NCI-H2081 treated with DMSO at 0.1 percent for 48 hours (cell line): ENCODE measurements around the gene TMEM63B.
"Not testable (repeated sequence)": the region's sequence is repeated elsewhere in the genome, so short reads cannot be mapped to it uniquely, and the experiment has no call there.

Experiments used
- DNase-seq: peaks from one replicate; lab custom pipeline; 2025; lab: John Stamatoyannopoulos, UW

Gene TMEM63B

DNA sequence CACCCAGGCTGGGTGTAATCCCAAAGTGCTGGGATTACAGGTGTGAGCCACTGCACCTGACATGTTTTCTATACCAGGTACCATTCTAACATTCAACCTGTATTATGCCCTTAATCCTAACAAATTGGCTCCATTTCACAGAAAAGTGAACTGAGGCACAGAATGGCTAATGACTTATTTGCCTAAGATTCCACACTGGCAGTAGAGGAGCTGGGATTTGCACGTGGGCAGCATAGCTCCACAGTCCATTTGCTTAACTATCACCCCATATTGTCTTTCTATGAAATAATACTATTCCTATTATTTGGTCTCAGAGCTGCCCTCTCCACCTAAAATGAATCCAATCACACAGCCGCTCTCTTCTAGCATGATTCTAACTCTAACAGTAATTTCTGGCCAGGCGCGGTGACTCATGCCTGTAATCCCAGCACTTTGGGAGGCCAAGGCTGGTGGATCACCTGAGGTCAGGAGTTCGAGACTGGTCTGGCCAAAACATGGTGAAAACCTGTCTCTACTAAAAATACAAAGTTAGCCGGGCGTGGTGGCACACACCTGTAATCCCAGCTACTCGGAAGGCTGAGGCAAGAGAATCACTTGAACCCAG is 66.1 kb downstream of the TMEM63B start:
- no peak for DNase-seq

DNA sequence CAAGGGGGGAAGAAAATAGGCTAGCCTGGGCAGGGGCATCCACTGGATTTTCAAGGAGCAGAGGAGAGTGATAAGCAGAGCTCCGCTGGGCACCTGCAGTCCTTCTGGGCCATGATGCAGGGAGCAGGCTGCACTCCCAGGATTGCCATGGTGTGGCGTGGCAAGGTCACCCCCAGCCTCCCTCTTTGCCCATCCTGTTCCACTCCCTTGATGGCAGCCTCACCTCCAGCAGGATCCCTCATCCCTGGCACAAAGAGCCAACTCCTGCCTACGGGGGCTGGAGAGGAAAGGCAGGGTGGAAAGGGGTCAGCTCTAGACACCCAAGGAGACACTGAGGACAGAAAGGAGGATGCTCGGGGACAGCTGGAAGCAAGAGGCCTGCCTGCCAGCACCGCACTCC is 67.0 kb downstream of the TMEM63B start:
- no peak for DNase-seq

DNA sequence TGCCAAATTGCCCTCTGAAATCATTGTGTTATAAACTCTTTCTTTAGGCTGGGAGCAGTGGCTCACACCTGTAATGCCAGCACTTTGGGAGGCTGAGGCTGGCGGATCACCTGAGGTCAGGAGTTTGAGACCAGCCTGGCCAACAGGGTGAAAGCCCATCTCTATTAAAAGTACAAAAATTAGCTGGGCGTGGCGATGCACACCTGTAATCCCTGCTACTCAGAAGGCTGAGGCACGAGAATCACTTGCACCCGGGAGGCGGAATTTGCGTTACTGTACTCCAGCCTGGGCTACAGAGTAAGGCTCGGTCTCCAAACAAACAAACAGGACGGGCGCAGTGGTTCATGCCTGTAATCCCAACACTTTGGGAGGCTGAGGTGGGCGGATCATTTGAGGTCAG is 69.0 kb downstream of the TMEM63B start:
- DNase-seq, result not testable (repeated sequence)

DNA sequence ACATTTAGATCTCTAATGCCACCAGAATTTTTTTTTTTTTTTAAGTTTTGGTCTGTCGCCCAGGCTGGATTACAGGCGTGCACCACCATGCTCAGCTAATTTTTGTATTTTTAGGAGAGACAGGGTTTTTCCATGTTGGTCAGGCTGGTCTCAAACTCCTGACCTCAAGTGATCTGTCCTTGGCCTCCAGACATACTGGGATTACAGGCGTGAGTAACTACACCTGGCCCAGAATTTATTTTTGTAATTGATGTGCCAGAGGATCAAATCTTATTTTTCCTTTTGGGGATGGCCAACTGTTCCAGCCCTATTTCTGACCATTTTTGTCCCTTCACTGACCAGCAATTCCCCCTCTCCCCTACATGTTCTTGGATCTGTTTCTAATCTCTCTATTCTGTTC is 71.3 kb downstream of the TMEM63B start:
- no peak for DNase-seq

DNA sequence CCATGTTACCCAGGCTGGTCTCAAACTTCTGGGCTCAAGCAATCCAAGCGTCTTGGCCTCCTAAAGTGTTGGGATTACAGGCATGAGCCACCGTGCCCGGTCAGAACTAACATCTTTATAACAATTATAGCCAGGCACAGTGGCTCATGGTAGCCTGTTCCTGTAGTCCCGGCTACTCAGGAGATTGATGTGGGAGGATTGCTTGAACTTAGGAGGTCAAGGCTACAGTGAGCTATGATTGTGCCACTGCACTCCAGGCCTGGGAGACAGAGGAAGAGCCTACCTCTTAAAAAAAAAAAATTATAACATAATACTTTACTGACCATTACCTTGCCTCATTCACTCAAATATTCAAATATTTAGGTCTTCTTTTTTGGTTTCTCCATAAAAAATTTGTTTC is 72.5 kb downstream of the TMEM63B start:
- DNase-seq, result no peak

DNA sequence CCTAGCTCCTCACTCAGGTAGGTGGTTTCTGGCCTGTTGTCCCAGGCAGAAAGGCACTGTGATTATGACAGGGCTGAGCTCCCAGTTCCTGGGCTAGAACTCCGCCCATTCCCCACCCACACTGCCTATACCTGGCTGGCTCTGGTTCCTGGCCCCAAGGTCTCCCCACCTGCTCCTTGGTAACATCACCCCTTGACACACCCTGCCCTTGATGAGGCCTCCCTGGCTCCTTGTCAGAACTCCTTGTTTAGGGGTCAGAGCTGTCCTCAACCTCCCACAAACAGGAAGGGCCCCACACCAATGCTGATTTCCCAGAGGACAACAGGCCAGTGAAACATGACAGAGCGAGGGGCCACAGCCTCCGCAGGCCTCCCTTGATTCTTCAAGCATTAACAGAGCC is 73.8 kb downstream of the TMEM63B start:
- no peak for DNase-seq

DNA sequence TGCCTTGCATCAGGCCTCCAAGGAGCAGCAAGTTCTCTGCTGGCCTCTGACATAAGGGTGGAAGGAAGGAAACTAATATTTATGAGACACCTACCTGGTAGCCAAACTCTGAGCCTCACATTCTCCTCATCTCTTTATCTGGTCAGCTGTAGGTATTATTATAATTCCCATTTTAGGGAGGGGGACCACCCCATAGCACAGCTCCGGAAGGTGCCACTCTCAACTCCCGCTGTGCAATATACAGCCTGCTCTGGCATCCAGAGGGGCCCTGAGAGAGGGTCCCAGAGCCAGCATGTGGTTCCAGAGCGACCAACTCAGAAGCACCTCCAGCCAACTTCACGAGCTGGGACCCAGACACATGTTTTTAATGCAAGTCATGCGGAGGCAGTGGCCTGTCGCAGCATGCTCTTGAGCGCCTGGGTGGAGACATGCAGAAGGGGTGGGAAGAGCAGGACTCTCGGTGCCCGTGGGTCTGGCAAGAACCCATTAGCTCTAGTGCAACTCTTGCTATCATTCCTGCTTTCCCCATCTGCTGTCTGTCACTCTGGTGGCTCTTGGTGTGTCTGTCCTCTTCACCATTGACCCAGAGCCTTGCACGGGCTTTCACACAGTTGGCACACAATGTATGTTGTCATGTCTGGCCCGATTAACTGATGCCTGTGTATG is 74.4 kb downstream of the TMEM63B start:
- no peak for DNase-seq

DNA sequence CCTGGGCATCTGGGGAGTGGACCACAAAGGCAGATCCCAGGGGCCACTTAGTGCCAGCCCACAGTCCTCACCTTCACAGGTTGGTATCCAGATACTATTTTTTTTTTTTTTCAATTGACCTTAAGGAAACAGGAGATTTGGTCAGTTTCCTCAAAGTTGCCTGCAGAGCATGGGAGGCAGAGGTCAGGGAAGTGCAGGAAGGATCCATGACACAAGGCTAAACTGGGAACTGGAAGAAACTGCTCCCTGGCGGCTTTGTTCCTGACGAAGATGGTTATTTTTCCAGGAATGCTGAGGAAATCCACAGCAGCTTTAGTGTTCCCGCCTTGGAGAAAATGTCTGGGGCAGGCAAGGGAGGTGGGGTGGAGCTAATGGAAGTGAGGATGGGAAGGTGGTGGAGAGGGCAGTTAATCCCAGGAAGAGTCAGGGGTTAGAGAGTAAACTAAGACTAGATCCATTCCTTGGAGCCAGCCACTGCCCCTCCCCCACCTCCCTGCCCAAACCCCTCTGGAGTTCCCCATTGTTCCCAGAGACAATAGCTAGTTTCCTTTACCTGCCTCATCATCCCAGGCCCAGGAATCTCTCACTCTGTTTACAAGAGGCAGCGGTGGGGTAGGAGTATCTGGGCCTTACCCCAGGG is 75.1 kb downstream of the TMEM63B start:
- no peak for DNase-seq

DNA sequence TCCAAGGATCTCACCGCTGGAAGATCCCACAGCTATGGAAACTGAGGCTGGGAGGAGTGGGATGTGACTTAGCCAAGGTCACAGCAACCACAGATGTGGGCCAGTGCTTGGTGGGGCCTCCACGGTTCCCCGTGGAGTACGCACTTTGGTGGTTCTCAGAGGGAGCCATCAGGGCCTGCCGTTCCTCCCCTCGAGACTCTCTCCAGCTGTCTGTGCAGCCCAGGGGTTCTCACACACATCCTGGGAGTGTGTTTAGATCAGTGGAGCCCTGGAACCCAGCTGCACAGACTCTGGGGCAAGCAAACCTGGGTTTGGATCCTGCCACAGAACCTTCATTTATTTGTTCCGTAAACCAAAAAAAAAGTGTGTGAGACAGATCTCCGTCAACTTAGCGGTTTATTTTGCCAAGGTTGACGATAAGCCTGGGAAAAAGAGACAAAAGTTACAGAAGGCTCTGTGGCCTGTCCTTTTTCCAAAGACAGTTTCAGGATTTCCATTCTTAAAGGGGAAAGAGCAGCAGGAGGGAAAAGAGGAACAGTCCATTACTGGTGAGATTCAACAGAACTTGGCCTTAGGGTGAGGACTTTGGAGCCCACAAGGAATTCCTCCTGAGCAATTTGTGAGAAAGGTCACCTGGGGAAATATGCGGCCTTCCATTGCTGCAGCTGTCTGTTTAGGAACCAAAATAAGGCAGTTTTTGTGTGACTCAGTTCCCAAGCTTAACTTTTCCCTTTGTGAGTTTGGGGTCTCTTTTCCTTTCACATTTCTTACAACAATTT is 75.8 kb downstream of the TMEM63B start:
- no peak for DNase-seq

DNA sequence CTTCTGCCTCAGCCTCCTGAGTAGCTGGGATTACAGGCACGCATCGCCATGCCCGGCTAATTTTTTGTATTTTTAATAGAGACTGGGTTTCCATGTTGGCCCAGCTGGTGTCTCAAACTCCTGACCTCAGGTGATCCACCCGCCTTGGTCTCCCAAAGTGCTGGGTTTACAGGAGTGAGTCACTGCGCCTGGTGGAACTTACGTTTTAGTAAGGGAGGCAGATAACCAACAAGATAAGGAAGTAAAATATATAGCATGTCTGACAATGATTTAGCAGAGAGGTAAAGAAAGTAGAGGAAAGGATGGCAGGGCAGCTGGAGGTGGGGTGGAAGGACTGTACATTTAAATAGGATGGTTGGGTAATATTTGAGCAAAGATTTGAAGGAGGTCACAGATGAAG is 76.6 kb downstream of the TMEM63B start:
- no peak for DNase-seq
